ENCODE results near the gene CEACAM1. TPM values are rescaled to one million over a fixed set of nuclear protein-coding genes. Genes with fewer than 3 reads are reported as not detected.

The CEACAM1 gene
- total and polyA plus RNA-seq, 2 of the 13 experiments (the other 11 are each of a cell fraction or from before 2014, with no cell fraction given): 13.5 to 332 TPM

- no TSS peak for BruUV-seq (replicated peaks)
- in situ Hi-C loops (cut with HindIII; ENCODE audit: extremely low pct_ligation_motif_present, low pct_unique_long_range_greater_than_20kb): no loop called here
- no peak overlapping the region for H2AFZ ChIP-seq (ENCODE audit: low read length)
- WGBS (ENCODE audit: low lambda C conversion rate): 60% methylated on average over 4 of the region's 4 CpGs
- peaks cover 0 to 18% of the 10 kb centered on the region in 2 experiments; a peak in 4 of 5 replicates for H3K27me3 ChIP-seq (ENCODE audit: control insufficient read depth in 1 of 2, insufficient read depth in 2 of 2, low read length in 2 of 2)
- H3K9ac ChIP-seq (ENCODE audit: insufficient read depth, low read depth, low read length): no peak overlapping the region
- H3K79me2 ChIP-seq (ENCODE audit: insufficient read depth, low read length): no peaks in the 10 kb centered on the region
- H3K4me2 ChIP-seq (ENCODE audit: low read depth, low read length): no peak overlapping the region
- no peaks in the 10 kb centered on the region for H4K20me1 ChIP-seq (ENCODE audit: insufficient read depth, low read length)
- H3K9me3 ChIP-seq (ENCODE audit: low read length): no peaks in the 10 kb centered on the region
- no peak overlapping the region for H3K4me3 ChIP-seq (replicated peaks in 1 of 3; ENCODE audit: insufficient read depth in 1 of 3, low read depth in 2 of 3, low read length in 3 of 3)
- CTCF ChIA-PET (ENCODE audit: low intra/inter-chr PET ratio, low total read pairs): interaction anchor here (1.1 to 2.5 kb wide), 2 partner anchors 29 to 116 kb away, joined by 4 to 5 read pairs; no protein-coding TSS in a partner anchor
- no peak for FAIRE-seq
- no peak for TF ChIP-seq ATF5 (CRISPR knock-in tag; IDR thresholded peaks at IDR 0.05; ENCODE audit: low read depth)
- no peak for TF ChIP-seq PCBP2 (optimal IDR thresholded peaks at IDR 0.05; ENCODE audit: low read depth, low read length, poor library complexity, severe bottlenecking)
- no peak for TF ChIP-seq ZNF605 (CRISPR knock-in tag; IDR thresholded peaks at IDR 0.05)
- no peak for TF ChIP-seq CHD4 (IDR thresholded peaks at IDR 0.05; ENCODE audit: borderline replicate concordance, low read length)
- peak; percentile 78 for TF ChIP-seq ATF7 (IDR thresholded peaks at IDR 0.05)
- TF ChIP-seq ATF7 (CRISPR knock-in tag; IDR thresholded peaks at IDR 0.05): no peak
- ATAC-seq: no peak
- DNase-seq (ENCODE audit: low spot score): no peak
- POLR2A ChIA-PET: no interaction called here
- intact Hi-C loops (cut with micrococcal nuclease; ENCODE audit: unreplicated experiment): loop anchor here (1.0 kb wide), 1 partner anchor 29 kb away; no protein-coding TSS in a partner anchor
- H3K27ac ChIP-seq (ENCODE audit: extremely low read length, insufficient read depth, low read length): no peak overlapping the region
- no peaks in the 10 kb centered on the region for H3K36me3 ChIP-seq (replicated peaks in 1 of 2; ENCODE audit: control insufficient read depth in 1 of 2, insufficient read depth in 2 of 2, low read length in 2 of 2)
- H3K4me1 ChIP-seq (ENCODE audit: insufficient read depth, low read length): peaks cover 6% of the 10 kb centered on the region; the same call in 1 of the 2 replicates
Observed at GRCh38 chr19:42567567-42567966, 39.3 kb upstream of the CEACAM1 start.

Measured in HepG2 (cell line).